Measurements from ENCODE around the gene PCSK4. TPM values are rescaled to one million over a fixed set of nuclear protein-coding genes. Genes with fewer than 3 reads are reported as not detected.

Gene PCSK4
- total and polyA plus RNA-seq, 2 donors from 2014 or later, result 5.3 to 5.5 TPM

GRCh38 chr19:1471010-1471514, 19.1 kb downstream of the PCSK4 start:
- DNase-seq (peak in 2 of 5 donors; percentile 52 to 76), FAIRE-seq (no peak)
- Histone ChIP-seq H3K9me3 (ENCODE audit: control insufficient read depth in 2 of 3, insufficient read depth in 1 of 3, low read length in 3 of 3) (no peaks in the 10 kb centered on the region), H3K4me1 (ENCODE audit: control insufficient read depth in 2 of 3, insufficient read depth in 2 of 3, low read depth in 1 of 3, low read length in 3 of 3) (peaks cover 0 to 29% (median 4%) of the 10 kb centered on the region in 3 donors), H3K9ac (ENCODE audit: low read length in 3 of 3) (no peak overlapping the region), H3K27me3 (ENCODE audit: control insufficient read depth, insufficient read depth, low read length) (peaks cover 20% of the 10 kb centered on the region), H3K27ac (ENCODE audit: low read depth in 2 of 2, low read length in 2 of 2) (no peak overlapping the region), H3K36me3 (ENCODE audit: control insufficient read depth in 2 of 3, insufficient read depth in 3 of 3, low read length in 3 of 3) (no peaks in the 10 kb centered on the region), H3K4me3 (ENCODE audit: low read length in 3 of 3) (peak overlapping the region in 1 of 3 donors; percentile 3)
- TF ChIP-seq, protein P1, sequence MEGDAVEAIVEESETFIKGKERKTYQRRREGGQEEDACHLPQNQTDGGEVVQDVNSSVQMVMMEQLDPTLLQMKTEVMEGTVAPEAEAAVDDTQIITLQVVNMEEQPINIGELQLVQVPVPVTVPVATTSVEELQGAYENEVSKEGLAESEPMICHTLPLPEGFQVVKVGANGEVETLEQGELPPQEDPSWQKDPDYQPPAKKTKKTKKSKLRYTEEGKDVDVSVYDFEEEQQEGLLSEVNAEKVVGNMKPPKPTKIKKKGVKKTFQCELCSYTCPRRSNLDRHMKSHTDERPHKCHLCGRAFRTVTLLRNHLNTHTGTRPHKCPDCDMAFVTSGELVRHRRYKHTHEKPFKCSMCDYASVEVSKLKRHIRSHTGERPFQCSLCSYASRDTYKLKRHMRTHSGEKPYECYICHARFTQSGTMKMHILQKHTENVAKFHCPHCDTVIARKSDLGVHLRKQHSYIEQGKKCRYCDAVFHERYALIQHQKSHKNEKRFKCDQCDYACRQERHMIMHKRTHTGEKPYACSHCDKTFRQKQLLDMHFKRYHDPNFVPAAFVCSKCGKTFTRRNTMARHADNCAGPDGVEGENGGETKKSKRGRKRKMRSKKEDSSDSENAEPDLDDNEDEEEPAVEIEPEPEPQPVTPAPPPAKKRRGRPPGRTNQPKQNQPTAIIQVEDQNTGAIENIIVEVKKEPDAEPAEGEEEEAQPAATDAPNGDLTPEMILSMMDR (IDR thresholded peaks at IDR 0.05; ENCODE audit: borderline replicate concordance, extremely low read depth, insufficient read depth), result no peak
- intact Hi-C loops (cut with DNase I), result no loop called here

DNA sequence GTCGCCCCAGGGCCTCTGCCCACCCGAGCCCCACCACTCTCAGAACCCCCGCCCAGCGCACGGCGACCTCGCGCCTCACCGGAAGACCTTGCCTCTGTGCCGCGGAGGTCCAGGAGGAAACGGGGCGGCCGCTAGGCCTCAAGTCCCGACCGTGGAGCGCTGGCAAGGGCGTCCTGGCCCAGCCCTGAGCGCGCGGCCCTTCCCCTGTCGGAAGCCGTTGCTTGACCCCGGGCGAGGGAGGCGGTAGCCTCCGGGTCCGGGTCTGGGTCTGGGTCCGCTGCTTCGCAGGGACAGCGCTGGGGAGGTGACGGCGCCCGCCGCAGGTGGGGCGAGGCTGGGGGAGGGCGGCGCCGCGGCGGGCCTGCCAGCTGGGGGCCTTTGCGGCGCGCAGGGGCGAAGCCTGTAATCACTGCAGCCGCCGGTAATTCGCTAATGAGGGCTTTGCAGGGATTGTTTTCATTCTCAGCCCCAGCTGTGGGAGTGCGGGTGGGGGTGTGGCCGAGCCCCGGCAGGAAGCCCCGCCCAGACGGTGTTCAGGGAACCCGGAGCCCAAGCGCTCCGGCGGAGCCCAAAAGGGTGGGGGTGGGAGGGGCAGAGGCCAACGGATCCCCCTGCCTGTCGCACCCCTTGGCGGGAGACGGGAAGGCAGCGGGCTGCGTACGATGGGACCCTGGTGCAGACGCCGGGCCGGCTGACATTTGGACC, 19.7 kb downstream of the PCSK4 start:
- Histone ChIP-seq H3K27me3 (ENCODE audit: control insufficient read depth, insufficient read depth, low read length) (peaks cover 20% of the 10 kb centered on the region), H3K36me3 (ENCODE audit: control insufficient read depth in 2 of 3, insufficient read depth in 3 of 3, low read length in 3 of 3) (no peaks in the 10 kb centered on the region), H3K9me3 (ENCODE audit: control insufficient read depth in 2 of 3, insufficient read depth in 1 of 3, low read length in 3 of 3) (no peaks in the 10 kb centered on the region), H3K4me1 (ENCODE audit: control insufficient read depth in 2 of 3, insufficient read depth in 2 of 3, low read depth in 1 of 3, low read length in 3 of 3) (peaks cover 0 to 31% (median 4%) of the 10 kb centered on the region in 3 donors), H3K9ac (ENCODE audit: low read length in 3 of 3) (no peak overlapping the region), H3K4me3 (ENCODE audit: low read length in 3 of 3) (peak overlapping the region in 1 of 3 donors; percentile 3), H3K27ac (ENCODE audit: low read depth in 2 of 2, low read length in 2 of 2) (no peak overlapping the region)
- DNase-seq (peak in 3 of 5 donors; percentile 66 to 82 (median 80)), FAIRE-seq (no peak)
- intact Hi-C loops (cut with DNase I), result no loop called here
- TF ChIP-seq, protein P1 (IDR thresholded peaks at IDR 0.05; ENCODE audit: borderline replicate concordance, extremely low read depth, insufficient read depth), result no peak

GRCh38 chr19:1470055-1470304, 20.2 kb downstream of the PCSK4 start:
- H3K4me3 ChIP-seq (ENCODE audit: low read length in 3 of 3), result peak overlapping the region in 1 of 3 donors; percentile 3
- H3K27me3 ChIP-seq (ENCODE audit: control insufficient read depth, insufficient read depth, low read length), result peaks cover 21% of the 10 kb centered on the region
- intact Hi-C loops (cut with DNase I), result no loop called here
- peaks cover 0 to 31% (median 4%) of the 10 kb centered on the region in 3 donors for H3K4me1 ChIP-seq (ENCODE audit: control insufficient read depth in 2 of 3, insufficient read depth in 2 of 3, low read depth in 1 of 3, low read length in 3 of 3)
- no peak overlapping the region for H3K27ac ChIP-seq (ENCODE audit: low read depth in 2 of 2, low read length in 2 of 2)
- DNase-seq (no peak), FAIRE-seq (no peak)
- TF ChIP-seq, protein P1 (IDR thresholded peaks at IDR 0.05; ENCODE audit: borderline replicate concordance, extremely low read depth, insufficient read depth), result no peak
- no peak overlapping the region for H3K9ac ChIP-seq (ENCODE audit: low read length in 3 of 3)
- H3K9me3 ChIP-seq (ENCODE audit: control insufficient read depth in 2 of 3, insufficient read depth in 1 of 3, low read length in 3 of 3), result no peaks in the 10 kb centered on the region
- no peaks in the 10 kb centered on the region for H3K36me3 ChIP-seq (ENCODE audit: control insufficient read depth in 2 of 3, insufficient read depth in 3 of 3, low read length in 3 of 3)
